NCI-H69 (cell line): ENCODE results near the gene FAM25C.
"Not testable (repeated sequence)": the region's sequence is repeated elsewhere in the genome, so short reads cannot be mapped to it uniquely, and the experiment has no call there.

Source experiments
- DNase-seq: peaks from one replicate; lab custom pipeline; 2025; lab: John Stamatoyannopoulos, UW

The FAM25C gene

GRCh38 chr10:47957158-47957557, 42.4 kb downstream of the FAM25C start:
- not testable (repeated sequence) for DNase-seq

- not testable (repeated sequence) for DNase-seq
Measured at GRCh38 chr10:47947424-47947823, 52.2 kb downstream of the FAM25C start.
